CD4-positive, alpha-beta memory T cell (primary cell): ENCODE results near the gene ATP5F1D. TPM values are rescaled to one million over a fixed set of nuclear protein-coding genes. Genes with fewer than 3 reads are reported as not detected.
A peak's percentile ranks its signal among the peaks of the same experiment; 100 is the strongest.

Source experiments
- CTCF ChIA-PET: fragments of 350-600 bp; sonication (Branson Sonifier 250); formaldehyde crosslinking; loops from one replicate; lab custom pipeline; 2021; ENCODE audit warnings: inconsistent platforms; ENCODE audit not compliant: partially characterized antibody; lab: Charles Lee
- POLR2A ChIA-PET: fragments of 350-600 bp; sonication (Branson Sonifier 250); formaldehyde crosslinking; loops from one replicate; lab custom pipeline; 2021; ENCODE audit not compliant: partially characterized antibody; lab: Charles Lee
- DNase-seq, 5 donors: peaks; one replicate each; pipeline versions ENCODE4 v3.0.0 to v3.0.0-alpha.2; 2020 to 2022; ENCODE audit warnings: mixed read lengths in 1 of 5
- H3K27ac ChIP-seq: one replicate; pipeline ENCODE4 v1.7.0; 2013; ENCODE audit warnings: low read depth, low read length
- H3K27me3 ChIP-seq: 2 replicates; pipeline ENCODE4 v1.7.0; 2013; ENCODE audit warnings: mild to moderate bottlenecking, low read length, moderate library complexity; ENCODE audit not compliant: insufficient read depth
- H3K36me3 ChIP-seq: 2 replicates; pipeline ENCODE4 v1.7.0; 2013; ENCODE audit warnings: mild to moderate bottlenecking, low read length, moderate library complexity; ENCODE audit not compliant: insufficient read depth
- H3K4me1 ChIP-seq: 2 replicates; pipeline ENCODE4 v1.7.0; 2013; ENCODE audit warnings: mild to moderate bottlenecking, low read length, moderate library complexity; ENCODE audit not compliant: insufficient read depth
- H3K4me3 ChIP-seq, 2 donors: one replicate each; pipeline ENCODE4 v1.7.0; 2013; ENCODE audit warnings: low read length in 2 of 2, mild to moderate bottlenecking in 1 of 2
- H3K9me3 ChIP-seq, 2 donors: one replicate each; pipeline ENCODE4 v1.7.0; 2013; ENCODE audit warnings: low read length in 2 of 2, control low read depth in 1 of 2; ENCODE audit not compliant: control insufficient read depth in 1 of 2
- H3K27ac Mint-ChIP-seq, 7 donors: one replicate each; pipeline ENCODE4 v1.8.0; 2020 to 2021; ENCODE audit warnings: mixed read lengths in 7 of 7, mild to moderate bottlenecking in 6 of 7, inconsistent platforms in 3 of 7, moderate library complexity in 3 of 7
- H3K27me3 Mint-ChIP-seq, 2 donors: one replicate each; pipeline ENCODE4 v1.8.0; 2020 to 2021; ENCODE audit warnings: mixed read lengths in 2 of 2
- H3K36me3 Mint-ChIP-seq, 2 donors: one replicate each; pipeline ENCODE4 v1.8.0; 2020 to 2021; ENCODE audit warnings: mixed read lengths in 2 of 2, inconsistent platforms in 1 of 2, mild to moderate bottlenecking in 1 of 2
- H3K4me1 Mint-ChIP-seq, 4 donors: one replicate each; pipeline ENCODE4 v1.8.0; 2020 to 2021; ENCODE audit warnings: mixed read lengths in 4 of 4, mild to moderate bottlenecking in 1 of 4
- H3K4me3 Mint-ChIP-seq, 8 donors: one replicate each; pipeline ENCODE4 v1.8.0; 2020 to 2021; ENCODE audit warnings: mixed read lengths in 8 of 8, mild to moderate bottlenecking in 7 of 8, moderate library complexity in 6 of 8, inconsistent platforms in 3 of 8
- H3K9me3 Mint-ChIP-seq, 8 donors: one replicate each; pipeline ENCODE4 v1.8.0; 2020 to 2021; ENCODE audit warnings: mixed read lengths in 8 of 8, mild to moderate bottlenecking in 5 of 8, inconsistent platforms in 3 of 8, moderate library complexity in 1 of 8
- intact Hi-C: fragments of 100-400 bp; cut with micrococcal nuclease; formaldehyde crosslinking; loops from one replicate; pipeline ENCODE4 v1.15.1; 2023
- polyA plus RNA-seq, 2 donors: library from polyadenylated mRNA; unstranded; fragments of 300-500 nt; fragmentation: Illumina TruSeq; gene quantifications; one replicate each; pipeline ENCODE4 v1.2.3, GENCODE V29; 2021
- total RNA-seq, 2 experiments: library from RNA; stranded (reverse); gene quantifications; one replicate each; pipeline ENCODE4 v1.2.3, GENCODE V29; 2021

Gene ATP5F1D
- total and polyA plus RNA-seq, 4 experiments from 2014 or later, result 105 to 243 (median 120) TPM

DNA sequence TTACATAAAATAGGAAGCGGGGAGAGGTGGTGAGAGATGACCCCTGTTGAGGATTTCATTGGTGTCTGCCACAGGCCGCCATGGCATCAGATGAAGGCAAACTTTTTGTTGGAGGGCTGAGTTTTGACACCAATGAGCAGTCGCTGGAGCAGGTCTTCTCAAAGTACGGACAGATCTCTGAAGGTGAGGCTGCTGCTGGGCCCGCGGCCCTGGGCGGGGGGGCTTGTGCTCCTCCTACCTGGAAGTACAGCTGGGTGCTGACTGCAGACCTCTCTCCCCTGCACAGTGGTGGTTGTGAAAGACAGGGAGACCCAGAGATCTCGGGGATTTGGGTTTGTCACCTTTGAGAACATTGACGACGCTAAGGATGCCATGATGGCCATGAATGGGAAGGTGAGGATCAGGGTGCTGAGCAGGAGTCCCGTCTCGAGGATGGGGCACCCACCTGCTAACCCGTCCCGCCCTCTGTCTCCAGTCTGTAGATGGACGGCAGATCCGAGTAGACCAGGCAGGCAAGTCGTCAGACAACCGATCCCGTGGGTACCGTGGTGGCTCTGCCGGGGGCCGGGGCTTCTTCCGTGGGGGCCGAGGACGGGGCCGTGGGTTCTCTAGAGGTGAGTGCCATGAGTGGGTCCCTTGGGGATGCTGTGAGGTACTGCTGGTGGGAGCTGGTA lies 29.4 kb downstream of the ATP5F1D start:
- Histone ChIP-seq H3K9me3 (no peaks in the 10 kb centered on the region), H3K4me1 (peaks cover 79% of the 10 kb centered on the region), H3K4me3 (peak overlapping the region; percentile 90 to 100), H3K27me3 (no peaks in the 10 kb centered on the region), H3K27ac (peak overlapping the region; percentile 77), H3K36me3 (peaks cover 47% of the 10 kb centered on the region)
- Mint-ChIP-seq H3K36me3 (peaks cover 31 to 47% of the 10 kb centered on the region in 2 donors), H3K9me3 (peaks cover 0 to 21% (median 0%) of the 10 kb centered on the region in 8 donors), H3K4me3 (peak overlapping the region; percentile 89 to 93 (median 91)), H3K27me3 (no peaks in the 10 kb centered on the region), H3K4me1 (peaks cover 33 to 69% (median 52%) of the 10 kb centered on the region in 4 donors), H3K27ac (peak overlapping the region; percentile 91 to 97 (median 93))
- intact Hi-C loops, result no loop called here
- CTCF ChIA-PET, result interaction anchor here (3.9 kb wide), 1 partner anchor 27 kb away, joined by 31 read pairs; no protein-coding TSS in a partner anchor
- POLR2A ChIA-PET, result interaction anchor here (1.7 to 5.7 kb wide), 4 partner anchors 10 to 29 kb away, joined by 5 to 74 read pairs (median 38); partner anchors contain the start of gene ATP5F1D
- DNase-seq, result peak in 1 of 5 donors; percentile 43

DNA sequence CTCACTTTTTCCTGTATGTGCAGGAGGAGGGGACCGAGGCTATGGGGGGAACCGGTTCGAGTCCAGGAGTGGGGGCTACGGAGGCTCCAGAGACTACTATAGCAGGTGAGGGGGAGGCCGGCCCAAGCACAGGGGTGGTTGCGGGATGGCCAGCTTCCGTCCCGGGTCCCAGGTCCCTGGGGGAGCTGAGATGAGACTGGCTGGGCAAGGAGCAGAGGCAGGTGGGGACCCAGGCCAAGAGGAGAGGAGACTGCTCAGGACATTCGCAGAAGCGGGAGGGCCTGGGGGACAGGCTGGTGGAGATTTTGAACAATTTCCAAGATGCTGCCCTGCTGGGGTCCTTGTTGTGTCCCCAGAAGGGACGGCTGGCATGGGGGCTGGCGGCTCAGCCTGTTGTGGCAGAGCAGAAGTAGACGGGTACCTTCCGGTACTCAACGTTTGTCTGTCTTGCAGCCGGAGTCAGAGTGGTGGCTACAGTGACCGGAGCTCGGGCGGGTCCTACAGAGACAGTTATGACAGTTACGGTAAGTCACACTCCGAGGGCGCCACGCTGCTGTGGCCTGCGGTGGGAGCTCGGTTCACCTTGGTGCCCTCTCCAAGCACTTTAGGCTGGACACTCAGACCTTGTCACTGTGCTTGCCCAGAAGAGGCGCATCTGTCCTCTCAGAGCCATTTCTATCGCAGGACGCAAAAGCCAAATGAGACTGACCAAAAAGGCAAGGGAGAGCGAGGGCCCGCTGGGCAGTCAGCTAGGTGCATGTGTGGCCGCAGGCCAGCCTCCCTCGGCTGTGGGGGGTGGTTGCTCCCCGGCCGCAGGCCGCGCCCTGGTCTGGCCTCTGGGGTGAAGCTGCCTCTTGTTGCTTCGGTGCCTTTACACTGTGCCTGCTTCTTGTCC lies 30.2 kb downstream of the ATP5F1D start:
- Histone ChIP-seq H3K27me3 (no peaks in the 10 kb centered on the region), H3K4me1 (peaks cover 83% of the 10 kb centered on the region), H3K27ac (peak overlapping the region; percentile 77), H3K36me3 (peaks cover 47% of the 10 kb centered on the region), H3K4me3 (peak overlapping the region in 1 of 2 donors; percentile 100), H3K9me3 (no peaks in the 10 kb centered on the region)
- ChIA-PET POLR2A (interaction anchor here (0.9 to 5.7 kb wide), 7 partner anchors 11 to 595 kb away, joined by 3 to 74 read pairs (median 5); partner anchors contain the start of gene ATP5F1D), CTCF (interaction anchor here (3.9 kb wide), 1 partner anchor 28 kb away, joined by 31 read pairs; no protein-coding TSS in a partner anchor)
- Mint-ChIP-seq H3K27me3 (no peaks in the 10 kb centered on the region), H3K27ac (peak overlapping the region; percentile 89 to 97 (median 93)), H3K4me3 (peak overlapping the region; percentile 89 to 93 (median 91)), H3K4me1 (peaks cover 37 to 72% (median 55%) of the 10 kb centered on the region in 4 donors), H3K9me3 (peaks cover 0 to 25% (median 0%) of the 10 kb centered on the region in 8 donors), H3K36me3 (peaks cover 32 to 50% of the 10 kb centered on the region in 2 donors)
- intact Hi-C loops, result no loop called here
- no peak for DNase-seq

DNA sequence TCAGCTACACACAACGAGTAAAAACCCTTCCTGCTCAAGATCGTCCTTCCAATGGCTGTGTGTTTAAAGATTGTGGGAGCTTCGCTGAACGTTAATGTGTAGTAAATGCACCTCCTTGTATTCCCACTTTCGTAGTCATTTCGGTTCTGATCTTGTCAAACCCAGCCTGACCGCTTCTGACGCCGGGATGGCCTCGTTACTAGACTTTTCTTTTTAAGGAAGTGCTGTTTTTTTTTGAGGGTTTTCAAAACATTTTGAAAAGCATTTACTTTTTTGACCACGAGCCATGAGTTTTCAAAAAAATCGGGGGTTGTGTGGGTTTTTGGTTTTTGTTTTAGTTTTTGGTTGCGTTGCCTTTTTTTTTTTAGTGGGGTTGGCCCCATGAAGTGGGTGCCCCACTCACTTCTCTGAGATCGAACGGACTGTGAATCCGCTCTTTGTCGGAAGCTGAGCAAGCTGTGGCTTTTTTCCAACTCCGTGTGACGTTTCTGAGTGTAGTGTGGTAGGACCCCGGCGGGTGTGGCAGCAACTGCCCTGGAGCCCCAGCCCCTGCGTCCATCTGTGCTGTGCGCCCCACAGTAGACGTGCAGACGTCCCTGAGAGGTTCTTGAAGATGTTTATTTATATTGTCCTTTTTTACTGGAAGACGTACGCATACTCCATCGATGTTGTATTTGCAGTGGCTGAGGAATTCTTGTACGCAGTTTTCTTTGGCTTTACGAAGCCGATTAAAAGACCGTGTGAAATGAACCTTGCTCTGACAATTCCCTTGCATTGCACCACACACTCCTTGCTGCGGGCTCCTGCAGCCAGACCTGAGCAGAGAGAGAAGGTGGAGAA lies 31.1 kb downstream of the ATP5F1D start:
- Mint-ChIP-seq H3K9me3 (peaks cover 0 to 26% (median 0%) of the 10 kb centered on the region in 8 donors), H3K27me3 (no peaks in the 10 kb centered on the region), H3K4me1 (peaks cover 35 to 70% (median 53%) of the 10 kb centered on the region in 4 donors), H3K4me3 (peak overlapping the region; percentile 52 to 91 (median 63)), H3K27ac (peak overlapping the region; percentile 64 to 95 (median 86)), H3K36me3 (peaks cover 35 to 53% of the 10 kb centered on the region in 2 donors)
- Histone ChIP-seq H3K27me3 (no peaks in the 10 kb centered on the region), H3K4me3 (no peak overlapping the region), H3K27ac (no peak overlapping the region), H3K36me3 (peaks cover 47% of the 10 kb centered on the region), H3K4me1 (peaks cover 81% of the 10 kb centered on the region), H3K9me3 (no peaks in the 10 kb centered on the region)
- intact Hi-C loops, result no loop called here
- ChIA-PET POLR2A (interaction anchor here (0.6 to 5.7 kb wide), 11 partner anchors 12 to 594 kb away, joined by 3 to 74 read pairs (median 4); partner anchors contain the start of genes ATP5F1D and CNN2), CTCF (interaction anchor here (3.9 kb wide), 1 partner anchor 29 kb away, joined by 31 read pairs; no protein-coding TSS in a partner anchor)
- no peak for DNase-seq

DNA sequence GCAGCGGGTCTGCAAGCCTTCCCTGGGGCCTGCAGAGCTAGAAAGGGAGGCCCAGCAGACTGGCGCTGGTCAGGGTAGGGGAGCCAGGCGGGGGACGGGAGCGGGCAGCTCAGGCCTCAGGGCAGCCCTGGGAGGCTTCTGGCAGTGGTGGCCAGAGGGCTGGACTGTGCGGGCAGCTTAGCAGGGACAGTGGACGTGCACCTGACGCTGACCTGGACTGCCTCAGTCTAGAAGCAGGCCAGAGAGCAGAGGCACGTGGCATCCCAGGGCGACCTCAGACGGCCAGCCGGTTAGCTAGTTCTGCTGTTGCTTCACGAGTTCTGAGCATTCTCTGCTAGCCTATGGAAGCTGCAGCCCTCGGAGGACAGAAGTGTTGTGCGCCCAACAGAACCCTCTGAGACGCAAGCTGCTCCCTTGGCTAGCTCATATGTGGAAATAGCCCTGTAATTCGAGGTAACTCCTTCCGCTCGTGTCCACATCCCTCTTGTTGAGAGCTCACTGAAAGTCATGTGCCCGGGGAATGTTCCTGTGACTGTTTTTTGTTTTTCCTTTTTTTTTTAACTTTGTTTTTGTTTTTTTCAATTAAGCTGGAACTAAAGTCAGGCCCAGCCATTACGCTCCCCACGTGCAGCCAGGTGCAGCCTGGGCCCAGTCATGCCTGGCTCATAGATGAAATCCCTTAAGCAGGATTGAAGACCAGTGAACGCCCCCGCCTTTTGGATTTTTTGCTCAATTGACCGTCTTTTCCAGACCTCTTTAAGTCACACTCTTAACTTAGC lies 31.9 kb downstream of the ATP5F1D start:
- Histone ChIP-seq H3K36me3 (peaks cover 47% of the 10 kb centered on the region), H3K27ac (peak overlapping the region; percentile 93), H3K4me3 (no peak overlapping the region), H3K9me3 (no peaks in the 10 kb centered on the region), H3K4me1 (peaks cover 73% of the 10 kb centered on the region), H3K27me3 (no peaks in the 10 kb centered on the region)
- ChIA-PET POLR2A (interaction anchor here (0.6 to 5.7 kb wide), 9 partner anchors 8 to 375 kb away, joined by 3 to 74 read pairs (median 5); partner anchors contain the start of genes ATP5F1D and CNN2), CTCF (interaction anchor here (1.1 to 3.9 kb wide), 2 partner anchors 21 to 29 kb away, joined by 3 to 31 read pairs; no protein-coding TSS in a partner anchor)
- Mint-ChIP-seq H3K9me3 (peaks cover 0 to 26% (median 0%) of the 10 kb centered on the region in 8 donors), H3K4me3 (peak overlapping the region; percentile 51 to 74 (median 64)), H3K36me3 (peaks cover 35 to 58% of the 10 kb centered on the region in 2 donors), H3K27me3 (no peaks in the 10 kb centered on the region), H3K27ac (peak overlapping the region; percentile 77 to 95 (median 87)), H3K4me1 (peaks cover 35 to 68% (median 48%) of the 10 kb centered on the region in 4 donors)
- DNase-seq, result no peak
- intact Hi-C loops, result no loop called here

DNA sequence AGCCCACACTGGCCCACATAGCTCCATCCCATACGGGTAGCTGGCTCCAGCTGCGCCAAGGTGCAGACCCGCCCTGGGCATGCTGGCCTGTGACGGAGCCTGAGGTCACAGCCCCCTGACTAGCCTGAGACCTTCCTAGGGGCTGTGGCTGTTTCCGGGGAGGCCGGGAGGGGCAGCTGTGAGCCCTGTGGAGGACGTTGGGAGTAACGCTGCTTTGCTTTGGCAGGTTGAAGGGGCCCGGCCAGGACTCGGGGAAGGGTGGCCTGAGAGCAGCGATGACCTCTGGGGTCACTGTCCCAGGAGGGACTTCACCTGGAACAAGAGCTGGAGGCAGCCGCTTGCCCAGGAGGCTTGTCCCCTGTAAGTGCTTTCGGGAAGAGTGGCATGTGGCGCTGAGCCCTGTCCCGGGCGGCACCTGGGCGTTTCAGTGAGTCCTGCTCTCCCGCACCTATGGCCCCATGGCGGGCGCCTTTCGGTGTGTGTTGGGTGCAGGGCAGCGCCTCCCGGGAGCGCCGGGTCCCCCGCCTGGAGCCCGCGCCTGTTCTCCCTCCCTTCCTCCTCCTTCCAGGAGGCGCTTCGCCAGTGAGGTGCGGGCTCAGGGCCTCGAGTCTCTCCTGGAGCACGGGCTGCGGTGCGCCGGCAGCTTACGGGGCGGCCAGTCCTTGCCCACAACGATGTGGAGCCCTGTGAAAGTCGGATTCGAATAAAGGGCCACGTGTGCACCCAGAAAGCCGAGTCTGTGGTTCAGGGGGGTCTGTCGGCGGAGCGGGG lies 32.7 kb downstream of the ATP5F1D start:
- no peaks in the 10 kb centered on the region for H3K27me3 Mint-ChIP-seq
- H3K9me3 ChIP-seq, result no peaks in the 10 kb centered on the region
- peak overlapping the region; percentile 77 to 95 (median 84) for H3K27ac Mint-ChIP-seq
- H3K4me1 Mint-ChIP-seq, result peaks cover 29 to 62% (median 42%) of the 10 kb centered on the region in 4 donors
- peak in 1 of 5 donors; percentile 49 for DNase-seq
- peaks cover 0 to 24% (median 0%) of the 10 kb centered on the region in 8 donors for H3K9me3 Mint-ChIP-seq
- CTCF ChIA-PET, result interaction anchor here (1.1 to 3.9 kb wide), 2 partner anchors 22 to 30 kb away, joined by 3 to 31 read pairs; no protein-coding TSS in a partner anchor
- H3K4me1 ChIP-seq, result peaks cover 68% of the 10 kb centered on the region
- peaks cover 35 to 61% of the 10 kb centered on the region in 2 donors for H3K36me3 Mint-ChIP-seq
- H3K4me3 ChIP-seq, result no peak overlapping the region
- no peaks in the 10 kb centered on the region for H3K27me3 ChIP-seq
- intact Hi-C loops, result no loop called here
- H3K27ac ChIP-seq, result peak overlapping the region; percentile 93
- peak overlapping the region; percentile 35 to 74 (median 60) for H3K4me3 Mint-ChIP-seq
- H3K36me3 ChIP-seq, result peaks cover 53% of the 10 kb centered on the region
- POLR2A ChIA-PET, result interaction anchor here (1.0 to 5.7 kb wide), 10 partner anchors 9 to 248 kb away, joined by 3 to 74 read pairs (median 6); partner anchors contain the start of genes ARHGAP45, ATP5F1D and CNN2
